ENCODE measurements around the gene PLEKHB2.
"Not testable (repeated sequence)": the region's sequence is repeated elsewhere in the genome, so short reads cannot be mapped to it uniquely, and the experiment has no call there.

Gene PLEKHB2

DNA sequence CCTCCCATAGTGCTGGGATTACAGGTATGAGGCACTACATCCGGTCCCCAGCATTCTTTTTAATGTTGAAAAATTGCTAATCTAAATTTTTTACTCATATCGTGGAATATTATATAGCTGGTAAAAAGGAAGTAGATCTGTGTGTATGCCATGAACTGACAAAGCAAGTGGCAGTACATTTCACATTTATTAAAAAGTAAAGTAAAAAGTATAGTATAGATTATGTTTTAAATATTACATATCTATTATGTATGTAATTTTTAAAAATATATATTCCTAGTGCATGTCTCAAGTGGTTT, 25.1 kb downstream of the PLEKHB2 start:
- Histone ChIP-seq H3K27ac (no peak overlapping the region), H3K4me3 (no peak overlapping the region)

DNA sequence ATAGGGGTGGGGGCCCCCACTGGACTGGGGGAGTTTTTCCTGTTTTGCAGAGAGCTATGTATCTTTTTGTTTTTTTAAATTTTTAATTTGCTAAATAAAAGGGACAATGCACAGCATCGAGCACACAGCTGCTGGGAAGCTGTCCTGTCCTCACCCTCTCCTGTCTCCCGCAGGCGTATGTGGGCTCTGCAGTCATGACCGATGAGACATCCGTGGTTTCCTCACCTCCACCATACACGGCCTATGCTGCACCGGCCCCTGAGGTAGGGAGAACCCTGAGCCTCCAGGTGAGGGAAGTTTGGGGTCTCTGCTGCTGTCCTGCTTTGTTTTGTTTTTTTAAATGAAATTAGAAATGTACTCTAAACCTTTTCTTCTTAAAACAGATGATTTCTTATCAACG, 27.6 kb downstream of the PLEKHB2 start:
- Histone ChIP-seq H3K4me3 (no peak overlapping the region), H3K27ac (no peak overlapping the region)

- H3K27ac ChIP-seq: no peak overlapping the region
These were observed 35.4 kb downstream of the PLEKHB2 start for GRCh38 chr2:131140581-131140980.

DNA sequence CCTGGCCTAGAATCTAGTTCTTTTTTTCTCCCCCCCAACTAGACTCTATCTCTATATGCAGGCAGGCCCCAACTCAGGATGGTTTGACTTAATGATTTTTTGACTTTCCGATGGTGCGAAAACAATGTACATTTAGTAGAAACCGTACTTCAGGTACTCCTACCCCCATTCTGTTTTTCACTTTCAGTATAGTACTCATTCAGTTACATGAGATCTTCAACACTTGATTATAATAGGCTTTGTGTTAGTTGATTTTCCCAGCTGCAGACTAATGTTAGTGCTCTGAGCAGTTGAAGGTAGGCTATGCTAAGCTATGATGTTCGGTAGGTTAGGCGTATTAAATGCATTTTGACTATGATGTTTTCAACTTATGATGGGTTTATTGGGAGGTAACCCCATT, 37.7 kb downstream of the PLEKHB2 start:
- no peak overlapping the region for H3K27ac ChIP-seq
- H3K4me3 ChIP-seq: no peak overlapping the region

More at GRCh38 chr2:131140581-131140980, 35.4 kb downstream of the PLEKHB2 start:
- H3K4me3 ChIP-seq: no peak overlapping the region

GRCh38 chr2:131143803-131144202, 38.7 kb downstream of the PLEKHB2 start:
- Histone ChIP-seq H3K27ac (no peak overlapping the region), H3K4me3 (no peak overlapping the region)

DNA sequence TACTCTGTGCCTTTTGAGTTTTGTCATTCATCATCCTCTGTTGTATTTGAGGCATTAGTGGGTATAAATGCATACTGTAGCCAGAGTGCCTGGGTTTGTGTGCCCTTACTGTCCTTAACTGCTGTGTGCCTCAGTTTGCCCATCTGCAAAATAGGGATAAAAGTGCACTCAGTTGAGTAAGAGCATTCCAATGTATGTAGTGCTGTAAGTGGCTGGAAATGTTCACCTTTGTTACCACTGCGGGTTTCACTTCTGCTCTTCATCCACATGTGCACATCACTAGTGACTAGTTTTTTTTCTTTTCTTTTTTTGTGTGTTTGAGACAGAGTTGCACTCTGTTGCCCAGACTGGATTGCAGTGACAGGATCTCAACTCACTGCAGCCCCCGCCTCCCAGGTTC, 39.9 kb downstream of the PLEKHB2 start:
- Histone ChIP-seq H3K27ac (no peak overlapping the region), H3K4me3 (no peak overlapping the region)

- Histone ChIP-seq H3K4me3 (no peak overlapping the region), H3K27ac (peak overlapping the region in 1 of 21 experiments; percentile 47)
These were observed 41.1 kb downstream of the PLEKHB2 start for GRCh38 chr2:131146231-131146630.

GRCh38 chr2:131146749-131147148, 41.6 kb downstream of the PLEKHB2 start:
- H3K4me3 ChIP-seq: no peak overlapping the region
- H3K27ac ChIP-seq: peak overlapping the region in 1 of 21 experiments; percentile 47

GRCh38 chr2:131148426-131148825, 43.3 kb downstream of the PLEKHB2 start:
- no peak overlapping the region for H3K27ac ChIP-seq

DNA sequence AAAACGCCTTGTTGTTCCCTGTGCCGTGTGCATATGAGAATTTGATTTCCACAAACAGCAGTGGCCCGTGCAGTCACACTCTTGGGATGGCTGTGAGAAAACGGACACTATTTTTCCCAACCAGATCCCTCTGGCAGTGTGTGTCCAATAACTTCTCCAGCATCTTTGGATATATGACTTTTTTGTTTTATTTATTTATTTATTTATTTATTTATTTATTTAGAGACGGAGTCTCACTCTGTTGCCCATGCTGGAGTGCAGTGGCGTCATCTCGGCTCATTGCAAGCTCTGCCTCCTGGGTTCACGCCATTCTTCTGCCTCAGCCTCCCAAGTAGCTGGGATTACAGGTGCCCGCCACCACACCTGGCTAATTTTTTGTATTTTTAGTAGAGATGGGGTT, 45.0 kb downstream of the PLEKHB2 start:
- H3K4me3 ChIP-seq: not testable (repeated sequence)

More at GRCh38 chr2:131148426-131148825, 43.3 kb downstream of the PLEKHB2 start:
- H3K4me3 ChIP-seq: no peak overlapping the region

DNA sequence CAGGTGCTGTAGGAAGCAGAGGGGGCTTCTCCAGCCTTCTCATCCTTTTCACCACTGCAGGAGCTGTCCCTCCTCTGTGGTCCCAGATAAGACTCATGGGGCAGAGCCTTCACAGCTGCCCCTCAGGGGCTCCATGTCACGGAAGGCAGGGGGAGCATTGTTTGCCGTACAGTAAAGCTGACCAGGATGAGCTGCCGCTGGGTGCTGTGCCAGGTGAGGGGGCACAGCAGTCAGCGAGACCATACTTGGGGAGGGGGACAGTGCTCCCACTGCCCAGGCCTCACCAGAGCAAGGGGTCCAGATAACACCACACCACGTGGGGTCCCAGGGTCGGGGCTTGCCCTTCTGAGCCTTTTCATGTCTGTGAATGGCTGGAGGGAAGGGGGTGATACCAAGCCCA, 46.3 kb downstream of the PLEKHB2 start:
- Histone ChIP-seq H3K27ac (no peak overlapping the region), H3K4me3 (no peak overlapping the region)

More for the DNA sequence above, 45.0 kb downstream of the PLEKHB2 start:
- not testable (repeated sequence) for H3K27ac ChIP-seq

- no peak overlapping the region for H3K27ac ChIP-seq
- H3K4me3 ChIP-seq: no peak overlapping the region
These were observed 46.9 kb downstream of the PLEKHB2 start for GRCh38 chr2:131152074-131152473.

DNA sequence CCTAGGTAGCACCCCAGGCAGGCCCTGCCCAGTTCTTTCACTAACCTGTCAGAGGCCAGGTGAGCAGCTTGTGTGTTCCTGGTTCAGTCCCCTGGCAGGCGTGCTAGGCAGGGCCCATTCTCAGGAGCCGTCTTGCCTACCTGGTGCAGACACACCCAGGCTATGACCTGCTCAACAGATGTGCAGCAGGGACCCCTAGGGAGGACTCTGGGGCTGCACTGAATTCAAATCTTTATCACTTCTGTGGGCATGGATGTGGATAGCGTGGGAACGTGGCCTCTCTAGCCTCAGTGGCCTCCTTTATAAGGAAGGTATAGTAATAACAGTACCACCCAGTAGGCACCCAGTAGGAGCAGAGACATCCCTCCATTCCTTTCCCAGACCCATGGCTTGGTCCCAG, 48.4 kb downstream of the PLEKHB2 start:
- no peak overlapping the region for H3K27ac ChIP-seq
- no peak overlapping the region for H3K4me3 ChIP-seq

DNA sequence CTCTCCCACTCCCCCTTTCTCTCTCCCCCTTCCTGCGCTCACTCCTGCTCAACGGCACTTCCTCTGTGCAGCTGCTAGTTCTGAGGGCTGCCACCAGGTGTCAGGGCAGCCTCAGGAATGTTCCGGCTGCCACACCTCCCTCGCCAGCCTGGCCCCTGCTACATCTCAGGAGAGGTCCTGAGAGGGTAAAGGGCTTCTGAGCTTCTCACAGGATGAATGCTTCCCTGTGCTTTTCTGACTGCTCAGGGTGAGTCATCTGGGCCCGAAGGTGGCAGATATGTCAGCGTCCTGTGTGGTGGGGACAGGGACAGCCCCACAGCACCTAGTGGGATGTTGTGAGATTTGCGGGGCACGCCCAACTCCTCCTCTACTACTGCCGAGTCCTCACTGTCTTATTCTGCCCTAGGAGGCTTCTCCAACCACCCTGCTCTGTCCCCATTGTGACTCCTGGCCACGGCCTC, 49.0 kb downstream of the PLEKHB2 start:
- no peak overlapping the region for H3K27ac ChIP-seq
- no peak overlapping the region for H3K4me3 ChIP-seq

- no peak overlapping the region for H3K27ac ChIP-seq
These were observed 49.5 kb downstream of the PLEKHB2 start for GRCh38 chr2:131154647-131155046.

GRCh38 chr2:131155208-131155855, 50.2 kb downstream of the PLEKHB2 start:
- H3K4me3 ChIP-seq: peak overlapping the region in 1 of 7 experiments; percentile 2
- H3K27ac ChIP-seq: no peak overlapping the region

More at GRCh38 chr2:131154647-131155046, 49.5 kb downstream of the PLEKHB2 start:
- no peak overlapping the region for H3K4me3 ChIP-seq

DNA sequence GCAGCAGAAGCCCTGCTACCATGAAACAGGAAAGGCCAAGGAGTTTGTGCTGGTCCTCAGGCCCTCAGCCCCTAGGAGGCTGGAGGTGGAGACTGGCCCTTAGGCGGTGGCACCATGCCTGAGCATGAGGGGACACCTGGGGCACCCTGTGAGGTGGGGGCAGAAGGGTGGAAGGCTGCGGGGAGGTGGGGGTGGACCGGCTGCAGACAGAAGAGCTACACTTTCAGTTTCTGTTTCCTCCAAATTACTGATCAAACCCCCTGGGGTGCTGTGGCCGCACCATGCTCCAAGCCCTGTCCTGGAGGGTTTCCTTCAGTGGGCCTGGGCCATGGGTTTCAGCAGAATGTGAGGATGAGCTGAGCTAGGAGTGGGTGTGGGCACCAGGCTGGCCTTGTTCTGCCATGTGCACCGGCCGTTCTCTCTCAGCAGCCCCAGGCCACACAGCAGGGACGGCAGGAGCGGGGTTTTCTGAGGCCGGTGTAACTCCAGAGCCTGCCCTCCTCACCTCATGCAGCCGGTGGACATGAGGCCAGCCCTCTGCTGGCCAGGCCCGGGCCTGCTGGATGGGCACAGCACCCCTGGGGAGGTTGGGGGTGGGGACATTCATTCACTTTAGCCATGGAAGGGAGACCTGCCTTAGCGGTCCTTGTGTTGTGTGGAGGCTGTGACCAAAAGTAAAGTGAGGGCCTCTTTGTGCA, 51.5 kb downstream of the PLEKHB2 start:
- Histone ChIP-seq H3K4me3 (no peak overlapping the region), H3K27ac (no peak overlapping the region)

GRCh38 chr2:131165562-131165961, 60.4 kb downstream of the PLEKHB2 start:
- H3K27ac ChIP-seq, H3K4me3 ChIP-seq: not testable (repeated sequence)

- no peak overlapping the region for H3K27ac ChIP-seq
- no peak overlapping the region for H3K4me3 ChIP-seq
These were observed 63.4 kb downstream of the PLEKHB2 start for GRCh38 chr2:131168538-131168937.

DNA sequence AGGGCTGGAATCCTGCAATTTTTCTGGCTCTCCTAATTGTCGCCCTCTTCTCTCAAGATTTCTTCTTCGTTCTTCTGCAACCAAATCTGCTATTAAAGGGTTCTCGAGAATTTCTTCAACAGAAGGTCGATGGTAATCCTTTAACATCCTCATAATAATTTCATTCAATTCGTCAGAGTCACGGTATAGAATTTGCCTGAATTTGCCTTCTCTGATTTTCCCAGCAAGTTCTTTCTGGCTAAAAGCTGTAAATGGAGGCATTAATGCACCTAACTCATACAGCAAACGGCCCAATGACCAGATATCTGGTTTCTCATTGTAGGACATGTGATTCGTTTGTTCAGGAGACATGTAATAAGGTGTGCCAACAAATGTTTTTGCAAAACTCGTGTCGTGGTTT, 72.9 kb downstream of the PLEKHB2 start:
- H3K4me3 ChIP-seq, H3K27ac ChIP-seq: not testable (repeated sequence)

- not testable (repeated sequence) for H3K27ac ChIP-seq, H3K4me3 ChIP-seq
These were observed 73.7 kb downstream of the PLEKHB2 start for GRCh38 chr2:131178721-131179418.

Data from skin epidermis (tissue), 12 donors.